Right cardiac atrium (tissue), 5 donors: ENCODE results near the gene MSH3. TPM values are rescaled to one million over a fixed set of nuclear protein-coding genes. Genes with fewer than 3 reads are reported as not detected.

Experiments used
- polyA plus RNA-seq: library from polyadenylated mRNA; stranded (reverse); fragments of 200-250 nt; gene quantifications from one replicate; pipeline ENCODE4 v1.2.3, GENCODE V29; 2013
- total RNA-seq, 4 donors: library from RNA; stranded (reverse); fragmentation: NEBNext Ultra II Directional; extraction: Animal tissue kit (Norgen Biotek cat#: 25700); gene quantifications; one replicate each; pipeline ENCODE4 v1.2.1, GENCODE V29; 2021
- donor health status: healthy with polysubstance abuse.
- donor health status: DM: no; HTN: yes; CAD: no.
- donor health status: DM: no; HTN: no; CAD: no.
- donor health status: DM: no; HTN: yes; CAD: no; lungs with severe emphysema.
- donor health status: DM: yes; HTN: yes; CAD: no.

The MSH3 gene
- total and polyA plus RNA-seq, 5 donors, result 4.2 to 12.4 (median 10.2) TPM

Other genes with a start within 250 kb of the MSH3 start
- gene ZFYVE16, start 246.6 kb upstream of the MSH3 start, total RNA-seq, result 10 to 100 TPM; 42.6 to 50.9 (median 46.9) TPM
- gene ZFYVE16, start 246.6 kb upstream of the MSH3 start, polyA plus RNA-seq, result 20.1 TPM
- 1 to 10 TPM; 2.0 to 3.4 (median 2.3) TPM for gene FAM151B, start 166.6 kb upstream of the MSH3 start, total RNA-seq
- 0.59 TPM for gene FAM151B, start 166.6 kb upstream of the MSH3 start, polyA plus RNA-seq
- not detected for gene ANKRD34B, start 84.4 kb upstream of the MSH3 start, total RNA-seq
- gene ANKRD34B, start 84.4 kb upstream of the MSH3 start, polyA plus RNA-seq, result not detected
- gene DHFR, start 331 bp downstream of the MSH3 start, total RNA-seq, result 10 to 100 TPM in 2 of 4 donors, 1 to 10 TPM in 2; 4.3 to 14.9 (median 10.8) TPM
- gene DHFR, start 331 bp downstream of the MSH3 start, polyA plus RNA-seq, result 8.7 TPM